ENCODE measurements around the gene AMBRA1.

The AMBRA1 gene

GRCh38 chr11:46603704-46604308 is 10.0 kb upstream of the AMBRA1 start:
- TF ChIP-seq TCF12 (IDR thresholded peaks at IDR 0.05; ENCODE audit: low read depth), result no peak
- no peak for TF ChIP-seq CREB1 (IDR thresholded peaks at IDR 0.05; ENCODE audit: low read depth)
- TF ChIP-seq REST (IDR thresholded peaks at IDR 0.05; ENCODE audit: low read depth), result no peak
- no peak for TF ChIP-seq NFIC (IDR thresholded peaks at IDR 0.05)
- no peak for TF ChIP-seq YY1 (IDR thresholded peaks at IDR 0.05; ENCODE audit: low read depth)
- no peak for TF ChIP-seq EP300 (IDR thresholded peaks at IDR 0.05; ENCODE audit: borderline replicate concordance)
- TF ChIP-seq RAD21 (IDR thresholded peaks at IDR 0.05; ENCODE audit: low read depth), result no peak
- no peak for TF ChIP-seq TEAD4 (IDR thresholded peaks at IDR 0.05)
- TF ChIP-seq USF1 (IDR thresholded peaks at IDR 0.05), result no peak

GRCh38 chr11:46601129-46601528 is 7.3 kb upstream of the AMBRA1 start:
- TF ChIP-seq USF1 (IDR thresholded peaks at IDR 0.05) (no peak), EGR1 (IDR thresholded peaks at IDR 0.05) (no peak), NFIC (IDR thresholded peaks at IDR 0.05) (no peak), FOXM1 (IDR thresholded peaks at IDR 0.05; ENCODE audit: borderline replicate concordance, low read depth) (no peak), CREB1 (IDR thresholded peaks at IDR 0.05; ENCODE audit: low read depth) (no peak), MAX (IDR thresholded peaks at IDR 0.05) (no peak), ZBTB7A (IDR thresholded peaks at IDR 0.05; ENCODE audit: low read depth) (no peak), YY1 (IDR thresholded peaks at IDR 0.05; ENCODE audit: low read depth) (no peak), CEBPB (IDR thresholded peaks at IDR 0.05) (no peak), EP300 (IDR thresholded peaks at IDR 0.05; ENCODE audit: borderline replicate concordance) (no peak), REST (IDR thresholded peaks at IDR 0.05; ENCODE audit: low read depth) (no peak), TEAD4 (IDR thresholded peaks at IDR 0.05) (no peak), TAF1 (IDR thresholded peaks at IDR 0.05; ENCODE audit: low read depth) (no peak), RAD21 (IDR thresholded peaks at IDR 0.05; ENCODE audit: low read depth) (no peak), TCF12 (IDR thresholded peaks at IDR 0.05; ENCODE audit: low read depth) (no peak)

- no peak for TF ChIP-seq CEBPB (IDR thresholded peaks at IDR 0.05)
- no peak for TF ChIP-seq MAX (IDR thresholded peaks at IDR 0.05)
- TF ChIP-seq CREB1 (IDR thresholded peaks at IDR 0.05; ENCODE audit: low read depth), result no peak
- TF ChIP-seq ZBTB7A (IDR thresholded peaks at IDR 0.05; ENCODE audit: low read depth), result no peak
- no peak for TF ChIP-seq REST (IDR thresholded peaks at IDR 0.05; ENCODE audit: low read depth)
- no peak for TF ChIP-seq USF1 (IDR thresholded peaks at IDR 0.05)
- TF ChIP-seq TAF1 (IDR thresholded peaks at IDR 0.05; ENCODE audit: low read depth), result no peak
- no peak for TF ChIP-seq NFIC (IDR thresholded peaks at IDR 0.05)
- TF ChIP-seq TEAD4 (IDR thresholded peaks at IDR 0.05), result no peak
- no peak for TF ChIP-seq FOXM1 (IDR thresholded peaks at IDR 0.05; ENCODE audit: borderline replicate concordance, low read depth)
- no peak for TF ChIP-seq EP300 (IDR thresholded peaks at IDR 0.05; ENCODE audit: borderline replicate concordance)
- TF ChIP-seq YY1 (IDR thresholded peaks at IDR 0.05; ENCODE audit: low read depth), result no peak
- TF ChIP-seq RAD21 (IDR thresholded peaks at IDR 0.05; ENCODE audit: low read depth), result no peak
- no peak for TF ChIP-seq TCF12 (IDR thresholded peaks at IDR 0.05; ENCODE audit: low read depth)
- TF ChIP-seq EGR1 (IDR thresholded peaks at IDR 0.05), result no peak
Measured at GRCh38 chr11:46600194-46600960, 6.6 kb upstream of the AMBRA1 start.

All from Ishikawa (cell line).